ENCODE results near the gene CACFD1.

The CACFD1 gene

GRCh38 chr9:133518200-133518599, 58.4 kb downstream of the CACFD1 start:
- DNase-seq (ENCODE audit: low spot score), result no peak

GRCh38 chr9:133518706-133519449, 59.1 kb downstream of the CACFD1 start:
- DNase-seq (ENCODE audit: low spot score), result no peak

- DNase-seq (ENCODE audit: low spot score), result peak; percentile 12
Measured at GRCh38 chr9:133519693-133520092, 59.9 kb downstream of the CACFD1 start.

- no peak for DNase-seq (ENCODE audit: low spot score)
Measured at GRCh38 chr9:133520121-133520835, 60.5 kb downstream of the CACFD1 start.
